Neural cell (in vitro differentiated cells): ENCODE data around the gene FBXO5. TPM values are rescaled to one million over a fixed set of nuclear protein-coding genes. Genes with fewer than 3 reads are reported as not detected.

ENCODE experiments used
- H2AFZ ChIP-seq: fragments of 200-600, 300-800 bp; sonication (generic), shearing (Covaris generic); 2 replicates; pipeline ENCODE4 v1.6.0; 2014; ENCODE audit warnings: low read depth, mild to moderate bottlenecking, antibody characterized with exemption, low read length, moderate library complexity
- H3F3A ChIP-seq: fragments of 200-600 bp; shearing (Covaris generic); 2 replicates; pipeline ENCODE4 v1.6.1; 2016; ENCODE audit warnings: mild to moderate bottlenecking, moderate library complexity, mixed read lengths, antibody characterized with exemption, low read length; ENCODE audit not compliant: insufficient read depth, poor library complexity, severe bottlenecking
- H3K27ac ChIP-seq: fragments of 200-600, 300-800 bp; sonication (generic), shearing (Covaris generic); 2 replicates; pipeline ENCODE4 v1.5.1; 2014; ENCODE audit warnings: mild to moderate bottlenecking, low read length, moderate library complexity
- H3K27me3 ChIP-seq: fragments of 300-800, 200-600 bp; sonication (generic), shearing (Covaris generic); 2 replicates; pipeline ENCODE4 v1.6.0; 2014; ENCODE audit warnings: mild to moderate bottlenecking, low read depth, low read length, moderate library complexity; ENCODE audit not compliant: insufficient read depth
- H3K36me3 ChIP-seq: fragments of 300-800, 200-600 bp; sonication (generic), shearing (Covaris generic); 2 replicates; pipeline ENCODE4 v1.5.1; 2014; ENCODE audit warnings: mild to moderate bottlenecking, antibody characterized with exemption, low read length, moderate library complexity; ENCODE audit not compliant: insufficient read depth
- H3K4me2 ChIP-seq: fragments of 300-800, 200-600 bp; sonication (generic), shearing (Covaris generic); 2 replicates; pipeline ENCODE4 v1.6.0; 2014; ENCODE audit warnings: mild to moderate bottlenecking, low read length
- H3K4me3 ChIP-seq: fragments of 300-800, 200-600 bp; sonication (generic), shearing (Covaris generic); 2 replicates; pipeline ENCODE4 v1.5.1; 2014; ENCODE audit warnings: mild to moderate bottlenecking, low read length, moderate library complexity
- H3K79me2 ChIP-seq: fragments of 200-600 bp; shearing (Covaris generic); replicated peaks from 2 replicates; pipeline ENCODE4 v1.6.0; 2014; ENCODE audit warnings: mild to moderate bottlenecking, low read length, moderate library complexity; ENCODE audit not compliant: insufficient read depth
- H3K9ac ChIP-seq: fragments of 300-800, 200-600 bp; sonication (generic), shearing (Covaris generic); 2 replicates; pipeline ENCODE4 v1.6.1; 2016; ENCODE audit warnings: mild to moderate bottlenecking, low read length, mixed read lengths
- H3K9me2 ChIP-seq: fragments of 200-600 bp; shearing (Covaris generic); 2 replicates; pipeline ENCODE4 v1.6.1; 2016; ENCODE audit warnings: mild to moderate bottlenecking, low read length, mixed read lengths; ENCODE audit not compliant: insufficient read depth
- H3K9me3 ChIP-seq: fragments of 200-600, 300-800 bp; sonication (generic), shearing (Covaris generic); 2 replicates; pipeline ENCODE4 v1.6.1; 2016; ENCODE audit warnings: mild to moderate bottlenecking, mixed run types, low read length, moderate library complexity, mixed read lengths
- H4K20me1 ChIP-seq: fragments of 200-600 bp; shearing (Covaris generic); 2 replicates; pipeline ENCODE4 v1.6.1; 2016; ENCODE audit warnings: mild to moderate bottlenecking, mixed run types; ENCODE audit not compliant: insufficient read depth
- EP300 ChIP-seq: fragments of 450-650 bp; conservative IDR thresholded peaks from 2 replicates; pipeline ENCODE4 v1.6.1; 2014; ENCODE audit warnings: antibody characterized with exemption, mild to moderate bottlenecking, moderate library complexity; ENCODE audit not compliant: poor library complexity, severe bottlenecking
- EZH2 ChIP-seq: fragments of 200-600, 300-800 bp; shearing (Covaris generic), sonication (generic); IDR thresholded peaks from 2 replicates; pipeline ENCODE4 v1.6.1; 2014; ENCODE audit warnings: antibody characterized with exemption, low read length, borderline replicate concordance, mild to moderate bottlenecking; ENCODE audit not compliant: insufficient read depth, poor library complexity, severe bottlenecking
- MXI1 ChIP-seq: fragments of 450-650 bp; conservative IDR thresholded peaks from 2 replicates; pipeline ENCODE4 v1.6.1; 2014; ENCODE audit warnings: antibody characterized with exemption, mild to moderate bottlenecking; ENCODE audit not compliant: poor library complexity, severe bottlenecking
- POLR2AphosphoS5 ChIP-seq: IDR thresholded peaks from 2 replicates; pipeline ENCODE4 v1.6.1; 2012
- RAD21 ChIP-seq: fragments of 450-650 bp; conservative IDR thresholded peaks from 2 replicates; pipeline ENCODE4 v1.6.1; 2014; ENCODE audit warnings: antibody characterized with exemption, mild to moderate bottlenecking, moderate library complexity
- SMC3 ChIP-seq: fragments of 450-650 bp; conservative IDR thresholded peaks from 2 replicates; pipeline ENCODE4 v1.6.1; 2014; ENCODE audit warnings: antibody characterized with exemption, mild to moderate bottlenecking, moderate library complexity; ENCODE audit not compliant: poor library complexity
- TAF1 ChIP-seq: IDR thresholded peaks from 2 replicates; pipeline ENCODE4 v1.6.1; 2012; ENCODE audit warnings: low read depth
- polyA plus RNA-seq: library from polyadenylated mRNA; depleted of rRNA; stranded (reverse); fragments of >200 nt; gene quantifications from 2 replicates; pipeline ENCODE4 v1.2.3, GENCODE V29; 2014
- TF ChIP-seq, protein P1 (sequence below): fragments of 450-650 bp; IDR thresholded peaks from 2 replicates; pipeline ENCODE4 v1.5.1; 2014; ENCODE audit warnings: antibody characterized with exemption, mild to moderate bottlenecking, moderate library complexity; ENCODE audit not compliant: poor library complexity, severe bottlenecking
- TF ChIP-seq, protein P2 (sequence below): IDR thresholded peaks from 2 replicates; pipeline ENCODE4 v1.6.1; 2012; ENCODE audit warnings: borderline replicate concordance

FBXO5 gene
- polyA plus RNA-seq, 1 donor from 2014 or later = 8.7 TPM

GRCh38 chr6:152948150-152948768 lies 34.6 kb downstream of the FBXO5 start:
- no peaks in the 10 kb centered on the region for H3F3A ChIP-seq
- no peaks in the 10 kb centered on the region for H3K9me2 ChIP-seq
- no peaks in the 10 kb centered on the region for H3K9me3 ChIP-seq
- H3K9ac ChIP-seq = no peak overlapping the region
- no peak overlapping the region for H3K4me3 ChIP-seq
- no peaks in the 10 kb centered on the region for H3K79me2 ChIP-seq
- no peaks in the 10 kb centered on the region for H3K36me3 ChIP-seq
- TF ChIP-seq, protein P1, sequence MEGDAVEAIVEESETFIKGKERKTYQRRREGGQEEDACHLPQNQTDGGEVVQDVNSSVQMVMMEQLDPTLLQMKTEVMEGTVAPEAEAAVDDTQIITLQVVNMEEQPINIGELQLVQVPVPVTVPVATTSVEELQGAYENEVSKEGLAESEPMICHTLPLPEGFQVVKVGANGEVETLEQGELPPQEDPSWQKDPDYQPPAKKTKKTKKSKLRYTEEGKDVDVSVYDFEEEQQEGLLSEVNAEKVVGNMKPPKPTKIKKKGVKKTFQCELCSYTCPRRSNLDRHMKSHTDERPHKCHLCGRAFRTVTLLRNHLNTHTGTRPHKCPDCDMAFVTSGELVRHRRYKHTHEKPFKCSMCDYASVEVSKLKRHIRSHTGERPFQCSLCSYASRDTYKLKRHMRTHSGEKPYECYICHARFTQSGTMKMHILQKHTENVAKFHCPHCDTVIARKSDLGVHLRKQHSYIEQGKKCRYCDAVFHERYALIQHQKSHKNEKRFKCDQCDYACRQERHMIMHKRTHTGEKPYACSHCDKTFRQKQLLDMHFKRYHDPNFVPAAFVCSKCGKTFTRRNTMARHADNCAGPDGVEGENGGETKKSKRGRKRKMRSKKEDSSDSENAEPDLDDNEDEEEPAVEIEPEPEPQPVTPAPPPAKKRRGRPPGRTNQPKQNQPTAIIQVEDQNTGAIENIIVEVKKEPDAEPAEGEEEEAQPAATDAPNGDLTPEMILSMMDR = peak; percentile 88
- TF ChIP-seq, protein P2, sequence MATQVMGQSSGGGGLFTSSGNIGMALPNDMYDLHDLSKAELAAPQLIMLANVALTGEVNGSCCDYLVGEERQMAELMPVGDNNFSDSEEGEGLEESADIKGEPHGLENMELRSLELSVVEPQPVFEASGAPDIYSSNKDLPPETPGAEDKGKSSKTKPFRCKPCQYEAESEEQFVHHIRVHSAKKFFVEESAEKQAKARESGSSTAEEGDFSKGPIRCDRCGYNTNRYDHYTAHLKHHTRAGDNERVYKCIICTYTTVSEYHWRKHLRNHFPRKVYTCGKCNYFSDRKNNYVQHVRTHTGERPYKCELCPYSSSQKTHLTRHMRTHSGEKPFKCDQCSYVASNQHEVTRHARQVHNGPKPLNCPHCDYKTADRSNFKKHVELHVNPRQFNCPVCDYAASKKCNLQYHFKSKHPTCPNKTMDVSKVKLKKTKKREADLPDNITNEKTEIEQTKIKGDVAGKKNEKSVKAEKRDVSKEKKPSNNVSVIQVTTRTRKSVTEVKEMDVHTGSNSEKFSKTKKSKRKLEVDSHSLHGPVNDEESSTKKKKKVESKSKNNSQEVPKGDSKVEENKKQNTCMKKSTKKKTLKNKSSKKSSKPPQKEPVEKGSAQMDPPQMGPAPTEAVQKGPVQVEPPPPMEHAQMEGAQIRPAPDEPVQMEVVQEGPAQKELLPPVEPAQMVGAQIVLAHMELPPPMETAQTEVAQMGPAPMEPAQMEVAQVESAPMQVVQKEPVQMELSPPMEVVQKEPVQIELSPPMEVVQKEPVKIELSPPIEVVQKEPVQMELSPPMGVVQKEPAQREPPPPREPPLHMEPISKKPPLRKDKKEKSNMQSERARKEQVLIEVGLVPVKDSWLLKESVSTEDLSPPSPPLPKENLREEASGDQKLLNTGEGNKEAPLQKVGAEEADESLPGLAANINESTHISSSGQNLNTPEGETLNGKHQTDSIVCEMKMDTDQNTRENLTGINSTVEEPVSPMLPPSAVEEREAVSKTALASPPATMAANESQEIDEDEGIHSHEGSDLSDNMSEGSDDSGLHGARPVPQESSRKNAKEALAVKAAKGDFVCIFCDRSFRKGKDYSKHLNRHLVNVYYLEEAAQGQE = no peak
- TF ChIP-seq SMC3 (peak; percentile 97), RAD21 (peak; percentile 92)
- H3K27ac ChIP-seq = no peak overlapping the region
- H3K4me2 ChIP-seq = no peak overlapping the region
- H3K27me3 ChIP-seq = no peaks in the 10 kb centered on the region
- no peaks in the 10 kb centered on the region for H4K20me1 ChIP-seq
- H2AFZ ChIP-seq = no peak overlapping the region

DNA sequence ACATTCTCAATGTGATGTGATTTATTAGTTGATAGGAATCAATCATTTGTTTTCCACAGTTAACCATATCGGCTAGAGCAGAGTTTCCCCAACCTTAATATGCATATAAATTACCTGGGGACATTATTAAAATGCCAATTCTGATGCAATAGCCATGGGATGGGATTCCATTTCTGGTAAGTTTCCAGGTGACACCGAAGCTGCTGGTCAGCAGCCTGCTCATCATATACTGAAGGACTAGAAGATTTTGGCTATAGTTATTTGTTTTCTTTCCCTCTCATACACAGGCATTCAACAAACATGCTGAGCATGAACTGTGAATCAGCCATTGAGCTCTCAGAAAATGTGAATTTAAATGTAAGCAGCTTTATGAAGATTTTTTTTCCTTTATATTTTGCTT lies 35.8 kb downstream of the FBXO5 start:
- no peak overlapping the region for H3K9ac ChIP-seq
- H3F3A ChIP-seq = no peaks in the 10 kb centered on the region
- no peaks in the 10 kb centered on the region for H3K79me2 ChIP-seq
- no peaks in the 10 kb centered on the region for H3K36me3 ChIP-seq
- H3K4me2 ChIP-seq = no peak overlapping the region
- H3K27ac ChIP-seq = no peak overlapping the region
- no peaks in the 10 kb centered on the region for H4K20me1 ChIP-seq
- no peaks in the 10 kb centered on the region for H3K9me3 ChIP-seq
- TF ChIP-seq, protein P1 = no peak
- TF ChIP-seq SMC3 (no peak), RAD21 (no peak), EP300 (no peak), EZH2 (no peak), MXI1 (no peak), POLR2AphosphoS5 (no peak), TAF1 (no peak)
- TF ChIP-seq, protein P2 = no peak
- no peaks in the 10 kb centered on the region for H3K27me3 ChIP-seq
- H2AFZ ChIP-seq = no peak overlapping the region
- no peak overlapping the region for H3K4me3 ChIP-seq
- H3K9me2 ChIP-seq = no peaks in the 10 kb centered on the region
